Measurements from ENCODE around the gene BTN2A1.

DNA sequence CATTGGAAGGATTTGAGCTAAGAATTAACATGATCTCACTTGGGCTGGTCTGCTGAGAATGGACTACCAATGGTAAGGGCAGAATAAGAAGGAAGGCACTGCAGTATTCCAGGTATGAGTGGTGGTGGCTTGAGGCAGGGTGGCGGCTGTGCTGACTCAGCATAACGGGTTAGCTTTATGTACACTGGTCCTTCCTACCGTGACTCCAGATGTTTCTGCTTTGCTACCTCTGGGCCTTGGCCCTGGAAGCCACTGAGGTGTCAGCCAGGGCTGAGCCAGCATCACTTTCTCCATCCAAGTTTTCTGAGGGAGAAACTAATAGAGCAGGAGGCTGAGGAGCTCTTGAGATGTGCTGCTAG, 30.3 kb upstream of the BTN2A1 start:
- TF ChIP-seq, protein P1, sequence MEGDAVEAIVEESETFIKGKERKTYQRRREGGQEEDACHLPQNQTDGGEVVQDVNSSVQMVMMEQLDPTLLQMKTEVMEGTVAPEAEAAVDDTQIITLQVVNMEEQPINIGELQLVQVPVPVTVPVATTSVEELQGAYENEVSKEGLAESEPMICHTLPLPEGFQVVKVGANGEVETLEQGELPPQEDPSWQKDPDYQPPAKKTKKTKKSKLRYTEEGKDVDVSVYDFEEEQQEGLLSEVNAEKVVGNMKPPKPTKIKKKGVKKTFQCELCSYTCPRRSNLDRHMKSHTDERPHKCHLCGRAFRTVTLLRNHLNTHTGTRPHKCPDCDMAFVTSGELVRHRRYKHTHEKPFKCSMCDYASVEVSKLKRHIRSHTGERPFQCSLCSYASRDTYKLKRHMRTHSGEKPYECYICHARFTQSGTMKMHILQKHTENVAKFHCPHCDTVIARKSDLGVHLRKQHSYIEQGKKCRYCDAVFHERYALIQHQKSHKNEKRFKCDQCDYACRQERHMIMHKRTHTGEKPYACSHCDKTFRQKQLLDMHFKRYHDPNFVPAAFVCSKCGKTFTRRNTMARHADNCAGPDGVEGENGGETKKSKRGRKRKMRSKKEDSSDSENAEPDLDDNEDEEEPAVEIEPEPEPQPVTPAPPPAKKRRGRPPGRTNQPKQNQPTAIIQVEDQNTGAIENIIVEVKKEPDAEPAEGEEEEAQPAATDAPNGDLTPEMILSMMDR (IDR thresholded peaks at IDR 0.05): no peak
- TF ChIP-seq POLR2A (IDR thresholded peaks at IDR 0.05; ENCODE audit: low read depth) (no peak), EP300 (IDR thresholded peaks at IDR 0.05) (no peak), POLR2AphosphoS5 (IDR thresholded peaks at IDR 0.05) (no peak)
